Measurements from ENCODE around the gene PKNOX2. TPM values are rescaled to one million over a fixed set of nuclear protein-coding genes. Genes with fewer than 3 reads are reported as not detected.

PKNOX2 gene
- total and polyA plus RNA-seq, 2 of the 4 experiments (the other 2 are of a cell fraction), result 0.72 to 2.3 TPM

GRCh38 chr11:125201525-125202141 is 37.1 kb downstream of the PKNOX2 start:
- H2AFZ ChIP-seq (replicated peaks; ENCODE audit: low read length, poor library complexity), result no peak overlapping the region
- CTCF ChIA-PET, result no interaction called here
- H4K8ac ChIP-seq (ENCODE audit: low read depth in 2 of 2, low read length in 2 of 2), result no peak overlapping the region
- H3K79me1 ChIP-seq (ENCODE audit: low read depth in 1 of 2, low read length in 2 of 2), result no peaks in the 10 kb centered on the region
- ATAC-seq (ENCODE audit: low read depth), result no peak
- DNase-seq, result peak; percentile 7
- no peak overlapping the region for H3K4me2 ChIP-seq (ENCODE audit: low read depth, low read length)
- no peak overlapping the region for H2BK5ac ChIP-seq (ENCODE audit: low read depth, low read length, poor library complexity, severe bottlenecking)
- H4K5ac ChIP-seq (ENCODE audit: low read depth, low read length), result no peak overlapping the region
- 0 out of 2 replicates have a peak, but pooled peaks cover 8% of the 10 kb centered on the region for H3K9me1 ChIP-seq (ENCODE audit: insufficient read depth, low read length)
- H4K91ac ChIP-seq (ENCODE audit: insufficient read depth, low read depth, low read length), result no peak overlapping the region
- no peak overlapping the region for H2AK9ac ChIP-seq (replicated peaks; ENCODE audit: low read depth, low read length, poor library complexity)
- no peak overlapping the region for H3K18ac ChIP-seq (ENCODE audit: low read depth, low read length)
- no peak overlapping the region for H2BK120ac ChIP-seq (ENCODE audit: low read depth, low read length)
- dilution Hi-C loops (cut with HindIII; ENCODE audit: low sequenced_read_pairs, unreplicated experiment), result no loop called here
- intact Hi-C loops (cut with micrococcal nuclease), result no loop called here
- H3K56ac ChIP-seq (ENCODE audit: extremely low read depth, insufficient read depth, low read length), result no peak overlapping the region
- H2BK15ac ChIP-seq (ENCODE audit: low read depth, low read length), result no peak overlapping the region
- POLR2A ChIA-PET (ENCODE audit: unreplicated experiment), result no interaction called here
- no peak overlapping the region for H3K4me3 ChIP-seq (ENCODE audit: insufficient read depth, low read depth, low read length)
- no peaks in the 10 kb centered on the region for H3K9me3 ChIP-seq (ENCODE audit: control insufficient read depth, insufficient read depth, low read length)
- BruUV-seq (replicated peaks), result no TSS peak
- H2BK20ac ChIP-seq (ENCODE audit: low read depth, low read length), result no peak overlapping the region
- H3K27me3 ChIP-seq (ENCODE audit: control insufficient read depth, insufficient read depth, low read length), result peaks cover 7% of the 10 kb centered on the region; the same call in 1 of the 2 replicates
- H3K4ac ChIP-seq (ENCODE audit: low read depth, low read length), result no peak overlapping the region
- H3K4me1 ChIP-seq (ENCODE audit: control insufficient read depth, insufficient read depth, low read length), result peaks cover 2% of the 10 kb centered on the region; the same call in 1 of the 2 replicates
- no peaks in the 10 kb centered on the region for H4K20me1 ChIP-seq (ENCODE audit: insufficient read depth, low read length)
- no peaks in the 10 kb centered on the region for H3K36me3 ChIP-seq (ENCODE audit: control insufficient read depth, insufficient read depth, low read length)
- TF ChIP-seq POLR2A (IDR thresholded peaks at IDR 0.05; ENCODE audit: low read depth, low read length), result no peak
- peak; percentile 27; the same call in 1 of the 2 replicates for TF ChIP-seq CEBPB (IDR thresholded peaks at IDR 0.05; ENCODE audit: low read depth, low read length)
- WGBS, 2 experiments (ENCODE audit: extremely low coverage in 2 of 2, insufficient read length in 1 of 2), result 79% methylated on average over 4 of the region's 10 CpGs; no CpG with 5 or more reads in 1 of the 2 experiments
- H3K14ac ChIP-seq (replicated peaks; ENCODE audit: low read depth, low read length), result no peak overlapping the region; the same call in 1 of the 2 replicates
- no peak overlapping the region for H3K23ac ChIP-seq (ENCODE audit: low read depth, low read length)
- in situ Hi-C loops (cut with MboI; ENCODE audit: low sequenced_read_pairs), result no loop called here
- H2AK5ac ChIP-seq (ENCODE audit: low read depth, low read length), result no peak overlapping the region
- no peak overlapping the region for H3K27ac ChIP-seq (ENCODE audit: insufficient read depth, low read length)
- H3K9ac ChIP-seq (ENCODE audit: low read depth, low read length), result no peak overlapping the region

All from IMR-90 (cell line).